Trophoblast cell (in vitro differentiated cells and primary cell): Measurements from ENCODE around the gene RCC2.

Source experiments
- DNase-seq, 2 donors: peaks; one replicate each; pipeline ENCODE4 v3.0.0-alpha.2; 2016
- H2AFZ ChIP-seq: 2 replicates; pipeline ENCODE4 v1.6.1; 2013; ENCODE audit warnings: low read length, moderate library complexity, mild to moderate bottlenecking; ENCODE audit not compliant: insufficient read depth, poor library complexity
- H2AK5ac ChIP-seq: 2 replicates; pipeline ENCODE4 v1.6.1; 2013; ENCODE audit warnings: mild to moderate bottlenecking, low read length
- H2BK120ac ChIP-seq: 2 replicates; pipeline ENCODE4 v1.6.1; 2013; ENCODE audit warnings: low read length, mild to moderate bottlenecking, moderate library complexity; ENCODE audit not compliant: insufficient read depth, poor library complexity
- H2BK12ac ChIP-seq: 2 replicates; pipeline ENCODE4 v1.6.1; 2013; ENCODE audit warnings: mild to moderate bottlenecking, low read length, moderate library complexity
- H2BK5ac ChIP-seq: 2 replicates; pipeline ENCODE4 v1.6.1; 2013; ENCODE audit warnings: low read length, low read depth, moderate library complexity, mild to moderate bottlenecking; ENCODE audit not compliant: poor library complexity
- H3K14ac ChIP-seq: 2 replicates; pipeline ENCODE4 v1.6.1; 2013; ENCODE audit warnings: mild to moderate bottlenecking, low read length
- H3K18ac ChIP-seq: 2 replicates; pipeline ENCODE4 v1.6.1; 2013; ENCODE audit warnings: mild to moderate bottlenecking, low read length
- H3K23ac ChIP-seq: 2 replicates; pipeline ENCODE4 v1.6.1; 2013; ENCODE audit warnings: low read length
- H3K27ac ChIP-seq: 2 replicates; pipeline ENCODE4 v1.5.1; 2013; ENCODE audit warnings: low read depth, mild to moderate bottlenecking, inconsistent platforms, low read length, moderate library complexity
- H3K27me3 ChIP-seq: 2 replicates; pipeline ENCODE4 v1.6.1; 2013; ENCODE audit warnings: inconsistent platforms, mild to moderate bottlenecking, low read length, moderate library complexity; ENCODE audit not compliant: insufficient read depth
- H3K36me3 ChIP-seq, 2 experiments: 1 replicate in 1 of 2; 2 replicates in 1 of 2; pipeline ENCODE4 v1.6.1; 2013; ENCODE audit warnings: low read length in 2 of 2, mild to moderate bottlenecking in 2 of 2, moderate library complexity in 1 of 2; ENCODE audit not compliant: insufficient read depth in 2 of 2, control insufficient read depth in 1 of 2
- H3K4ac ChIP-seq: 2 replicates; pipeline ENCODE4 v1.6.1; 2013; ENCODE audit warnings: low read depth, mild to moderate bottlenecking, low read length, moderate library complexity
- H3K4me1 ChIP-seq, 2 experiments: 1 replicate in 1 of 2; 2 replicates in 1 of 2; pipeline ENCODE4 v1.6.1; 2013; ENCODE audit warnings: low read length in 2 of 2, mild to moderate bottlenecking in 2 of 2, moderate library complexity in 1 of 2; ENCODE audit not compliant: insufficient read depth in 2 of 2, control insufficient read depth in 1 of 2
- H3K4me2 ChIP-seq: 2 replicates; pipeline ENCODE4 v1.6.1; 2013; ENCODE audit warnings: inconsistent platforms, mild to moderate bottlenecking, low read length, moderate library complexity
- H3K4me3 ChIP-seq: 2 replicates; pipeline ENCODE4 v1.5.1; 2013; ENCODE audit warnings: mild to moderate bottlenecking, low read depth, low read length, inconsistent platforms
- H3K79me1 ChIP-seq: one replicate; pipeline ENCODE4 v1.6.1; 2013; ENCODE audit warnings: low read length
- H3K79me2 ChIP-seq: 2 replicates; pipeline ENCODE4 v1.6.1; 2013; ENCODE audit warnings: low read length, mild to moderate bottlenecking; ENCODE audit not compliant: control insufficient read depth, insufficient read depth, poor library complexity
- H3K9ac ChIP-seq: 2 replicates; pipeline ENCODE4 v1.6.1; 2013; ENCODE audit warnings: mild to moderate bottlenecking, low read length
- H3K9me3 ChIP-seq: 2 replicates; pipeline ENCODE4 v1.6.1; 2013; ENCODE audit warnings: low read depth, mild to moderate bottlenecking, control low read depth, inconsistent platforms, low read length; ENCODE audit not compliant: insufficient read depth
- H4K12ac ChIP-seq: 2 replicates; pipeline ENCODE4 v1.6.1; 2013; ENCODE audit warnings: low read depth, mild to moderate bottlenecking, low read length, moderate library complexity
- H4K8ac ChIP-seq: 2 replicates; pipeline ENCODE4 v1.6.1; 2013; ENCODE audit warnings: low read depth, mild to moderate bottlenecking, low read length, moderate library complexity
- H4K91ac ChIP-seq: one replicate; pipeline ENCODE4 v1.6.1; 2013; ENCODE audit warnings: low read depth, mild to moderate bottlenecking, low read length, moderate library complexity
- WGBS: extraction: QIAGEN DNeasy Blood & Tissue Kit; methylation state at CpG from one replicate; pipeline ENCODE4 v1.1.7; 2013; ENCODE audit warnings: missing lambda C conversion rate; ENCODE audit not compliant: insufficient read length, insufficient coverage; ENCODE audit errors: extremely low coverage; 5-methylcytosine and 5-hydroxymethylcytosine counted together

Gene RCC2

GRCh38 chr1:17416389-17416788 is 23.1 kb downstream of the RCC2 start:
- no peak overlapping the region for H3K27ac ChIP-seq
- H4K8ac ChIP-seq = no peak overlapping the region
- no peak overlapping the region for H2AFZ ChIP-seq
- no peaks in the 10 kb centered on the region for H3K79me2 ChIP-seq
- WGBS = no CpG with 5 or more reads among the region's 20 CpGs
- H3K27me3 ChIP-seq = no peaks in the 10 kb centered on the region
- peaks cover 63 to 76% of the 10 kb centered on the region in 2 experiments for H3K36me3 ChIP-seq
- H2BK12ac ChIP-seq = no peak overlapping the region
- no peaks in the 10 kb centered on the region for H3K9me3 ChIP-seq
- H4K12ac ChIP-seq = no peak overlapping the region
- no peaks in the 10 kb centered on the region for H3K79me1 ChIP-seq
- H3K9ac ChIP-seq = no peak overlapping the region
- no peak overlapping the region for H2AK5ac ChIP-seq
- no peak overlapping the region for H3K4me3 ChIP-seq
- H4K91ac ChIP-seq = no peak overlapping the region
- no peak overlapping the region for H3K14ac ChIP-seq
- H3K23ac ChIP-seq = no peak overlapping the region
- H2BK5ac ChIP-seq = no peak overlapping the region
- H3K4ac ChIP-seq = no peak overlapping the region
- H3K18ac ChIP-seq = no peak overlapping the region
- H2BK120ac ChIP-seq = no peak overlapping the region
- H3K4me1 ChIP-seq = peaks cover 10 to 13% of the 10 kb centered on the region in 2 experiments
- no peak overlapping the region for H3K4me2 ChIP-seq
- no peak for DNase-seq

- Histone ChIP-seq H3K14ac (no peak overlapping the region), H4K12ac (no peak overlapping the region), H3K4me1 (peaks cover 10 to 13% of the 10 kb centered on the region in 2 experiments), H3K27ac (no peak overlapping the region), H3K27me3 (no peaks in the 10 kb centered on the region), H3K4me2 (no peak overlapping the region), H2AFZ (no peak overlapping the region), H2BK12ac (no peak overlapping the region), H3K4ac (no peak overlapping the region), H3K9me3 (no peaks in the 10 kb centered on the region), H4K8ac (no peak overlapping the region), H4K91ac (no peak overlapping the region), H3K79me1 (no peaks in the 10 kb centered on the region), H2BK120ac (no peak overlapping the region), H3K9ac (no peak overlapping the region), H3K18ac (no peak overlapping the region), H2AK5ac (no peak overlapping the region), H2BK5ac (no peak overlapping the region), H3K36me3 (peaks cover 74 to 87% of the 10 kb centered on the region in 2 experiments), H3K4me3 (no peak overlapping the region), H3K23ac (no peak overlapping the region), H3K79me2 (no peaks in the 10 kb centered on the region)
- DNase-seq = no peak
- no CpG with 5 or more reads among the region's 2 CpGs for WGBS
These were observed 25.5 kb downstream of the RCC2 start for GRCh38 chr1:17414022-17414421.

- Histone ChIP-seq H2BK12ac (no peak overlapping the region), H3K9ac (no peak overlapping the region), H3K4me1 (peaks cover 10 to 13% of the 10 kb centered on the region in 2 experiments), H3K27ac (peak overlapping the region; percentile 6), H3K4me3 (no peak overlapping the region), H2BK120ac (no peak overlapping the region), H3K79me1 (no peaks in the 10 kb centered on the region), H3K4ac (no peak overlapping the region), H4K91ac (no peak overlapping the region), H3K4me2 (peak overlapping the region; percentile 21), H3K36me3 (peaks cover 75 to 88% of the 10 kb centered on the region in 2 experiments), H2AFZ (no peak overlapping the region), H3K23ac (no peak overlapping the region), H3K18ac (no peak overlapping the region), H4K12ac (no peak overlapping the region), H4K8ac (no peak overlapping the region), H3K79me2 (no peaks in the 10 kb centered on the region), H3K9me3 (no peaks in the 10 kb centered on the region), H2BK5ac (no peak overlapping the region), H2AK5ac (no peak overlapping the region), H3K14ac (no peak overlapping the region), H3K27me3 (no peaks in the 10 kb centered on the region)
- WGBS = no CpG with 5 or more reads among the region's 16 CpGs
- peak; percentile 96 to 99 for DNase-seq
These were observed 27.2 kb downstream of the RCC2 start for GRCh38 chr1:17412093-17412870.

- Histone ChIP-seq H4K12ac (no peak overlapping the region), H3K14ac (no peak overlapping the region), H4K91ac (no peak overlapping the region), H2AK5ac (no peak overlapping the region), H3K4me3 (no peak overlapping the region), H3K27ac (no peak overlapping the region), H3K4ac (no peak overlapping the region), H3K9me3 (peaks cover 1% of the 10 kb centered on the region), H3K79me2 (no peaks in the 10 kb centered on the region), H4K8ac (no peak overlapping the region), H3K18ac (no peak overlapping the region), H3K9ac (no peak overlapping the region), H3K79me1 (no peaks in the 10 kb centered on the region), H2AFZ (no peak overlapping the region), H2BK5ac (no peak overlapping the region), H3K27me3 (no peaks in the 10 kb centered on the region), H3K4me2 (no peak overlapping the region), H2BK120ac (no peak overlapping the region), H2BK12ac (no peak overlapping the region), H3K36me3 (peaks cover 61 to 72% of the 10 kb centered on the region in 2 experiments), H3K4me1 (peaks cover 10 to 13% of the 10 kb centered on the region in 2 experiments), H3K23ac (no peak overlapping the region)
- no CpG with 5 or more reads among the region's 10 CpGs for WGBS
- no peak for DNase-seq
These were observed 30.1 kb downstream of the RCC2 start for GRCh38 chr1:17409391-17409811.
